ENCODE results near the gene TESK2. TPM values are rescaled to one million over a fixed set of nuclear protein-coding genes. Genes with fewer than 3 reads are reported as not detected.
A peak's percentile ranks its signal among the peaks of the same experiment; 100 is the strongest.

Gene TESK2
- total and polyA plus RNA-seq, 2 of the 13 experiments (the other 11 are each of a cell fraction or from before 2014, with no cell fraction given), result 5.5 to 9.6 TPM

GRCh38 chr1:45516465-45516864 is 25.5 kb upstream of the TESK2 start:
- intact Hi-C loops (cut with micrococcal nuclease; ENCODE audit: unreplicated experiment), result no loop called here
- FAIRE-seq, result no peak
- no peak overlapping the region; a peak in 1 of 6 replicates for H3K4me3 ChIP-seq (replicated peaks in 1 of 3; ENCODE audit: insufficient read depth in 1 of 3, low read depth in 2 of 3, low read length in 3 of 3)
- peak overlapping the region; percentile 18 for H3K27ac ChIP-seq (ENCODE audit: extremely low read length, insufficient read depth, low read length)
- no peak overlapping the region for H2AFZ ChIP-seq (ENCODE audit: low read length)
- peaks cover 63% of the 10 kb centered on the region for H3K79me2 ChIP-seq (ENCODE audit: insufficient read depth, low read length)
- in situ Hi-C loops (cut with HindIII; ENCODE audit: extremely low pct_ligation_motif_present, low pct_unique_long_range_greater_than_20kb), result no loop called here
- H3K36me3 ChIP-seq (replicated peaks in 1 of 2; ENCODE audit: control insufficient read depth in 1 of 2, insufficient read depth in 2 of 2, low read length in 2 of 2), result peaks cover 23 to 63% of the 10 kb centered on the region in 2 experiments
- H3K4me1 ChIP-seq (ENCODE audit: insufficient read depth, low read length), result peaks cover 62% of the 10 kb centered on the region
- H3K9me3 ChIP-seq (ENCODE audit: low read length), result no peaks in the 10 kb centered on the region
- H3K27me3 ChIP-seq (ENCODE audit: control insufficient read depth in 1 of 2, insufficient read depth in 2 of 2, low read length in 2 of 2), result no peaks in the 10 kb centered on the region; a peak in 1 of 5 replicates
- peaks cover 66% of the 10 kb centered on the region for H4K20me1 ChIP-seq (ENCODE audit: insufficient read depth, low read length)
- BruUV-seq (replicated peaks), result no TSS peak
- no peak for TF ChIP-seq PAX8 (CRISPR knock-in tag; IDR thresholded peaks at IDR 0.05; ENCODE audit: borderline replicate concordance)
- no peak for TF ChIP-seq ZNF567 (CRISPR knock-in tag; IDR thresholded peaks at IDR 0.05; ENCODE audit: borderline replicate concordance)
- no peak for TF ChIP-seq THAP11 (CRISPR knock-in tag; IDR thresholded peaks at IDR 0.05)
- TF ChIP-seq POLR2G (IDR thresholded peaks at IDR 0.05; ENCODE audit: low read depth, low read length), result 0 out of 2 replicates have a peak, but pooled peaks have one; percentile 27
- ChIA-PET CTCF (ENCODE audit: low intra/inter-chr PET ratio, low total read pairs) (no interaction called here), POLR2A (interaction anchor here (1.1 to 13.3 kb wide), 5 partner anchors 8 to 177 kb away, joined by 3 to 690 read pairs (median 6); partner anchors contain the start of genes AKR1A1, CCDC163, MMACHC and TOE1)
- no peak for DNase-seq (ENCODE audit: low spot score)
- WGBS (ENCODE audit: low lambda C conversion rate), result 94% methylated on average over 4 of the region's 4 CpGs
- no peak for ATAC-seq
- H3K9ac ChIP-seq (ENCODE audit: insufficient read depth, low read depth, low read length), result no peak overlapping the region
- H3K4me2 ChIP-seq (ENCODE audit: low read depth, low read length), result peak overlapping the region; percentile 43; the same call in 1 of the 2 replicates

DNA sequence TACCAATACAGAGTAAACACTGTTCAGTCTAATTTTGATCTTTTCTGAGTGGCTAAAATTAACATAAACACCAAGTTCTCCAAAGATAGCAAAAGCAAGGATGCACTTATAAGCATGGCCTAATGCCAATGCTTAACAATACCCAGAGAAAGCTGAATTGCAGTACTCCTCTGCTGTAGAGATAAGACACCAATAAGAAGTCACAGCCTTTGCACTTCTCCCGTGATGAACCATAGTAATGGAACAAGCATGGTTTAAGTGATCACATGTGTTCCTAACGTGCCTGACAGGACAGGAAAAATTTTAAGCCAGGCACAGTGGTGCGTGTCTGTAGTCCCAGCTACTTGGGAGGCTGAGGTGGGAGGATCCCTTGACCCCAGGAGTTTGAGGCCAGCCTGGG is 25.1 kb upstream of the TESK2 start:
- H3K27me3 ChIP-seq (ENCODE audit: control insufficient read depth in 1 of 2, insufficient read depth in 2 of 2, low read length in 2 of 2), result no peaks in the 10 kb centered on the region; a peak in 1 of 5 replicates
- no peaks in the 10 kb centered on the region for H3K9me3 ChIP-seq (ENCODE audit: low read length)
- peaks cover 61% of the 10 kb centered on the region for H4K20me1 ChIP-seq (ENCODE audit: insufficient read depth, low read length)
- no peak overlapping the region for H2AFZ ChIP-seq (ENCODE audit: low read length)
- peaks cover 25 to 67% of the 10 kb centered on the region in 2 experiments for H3K36me3 ChIP-seq (replicated peaks in 1 of 2; ENCODE audit: control insufficient read depth in 1 of 2, insufficient read depth in 2 of 2, low read length in 2 of 2)
- intact Hi-C loops (cut with micrococcal nuclease; ENCODE audit: unreplicated experiment), result no loop called here
- H3K4me1 ChIP-seq (ENCODE audit: insufficient read depth, low read length), result peaks cover 62% of the 10 kb centered on the region
- H3K27ac ChIP-seq (ENCODE audit: extremely low read length, insufficient read depth, low read length), result no peak overlapping the region
- H3K4me2 ChIP-seq (ENCODE audit: low read depth, low read length), result no peak overlapping the region
- peaks cover 59% of the 10 kb centered on the region for H3K79me2 ChIP-seq (ENCODE audit: insufficient read depth, low read length)
- DNase-seq (ENCODE audit: low spot score) (no peak), FAIRE-seq (no peak), ATAC-seq (no peak)
- BruUV-seq (replicated peaks), result no TSS peak
- no peak overlapping the region for H3K9ac ChIP-seq (ENCODE audit: insufficient read depth, low read depth, low read length)
- CTCF ChIA-PET (ENCODE audit: low intra/inter-chr PET ratio, low total read pairs), result no interaction called here
- WGBS (ENCODE audit: low lambda C conversion rate), result 73% methylated on average over 3 of the region's 3 CpGs
- POLR2A ChIA-PET, result interaction anchor here (1.5 to 13.3 kb wide), 4 partner anchors 8 to 52 kb away, joined by 5 to 690 read pairs (median 7); partner anchors contain the start of gene AKR1A1
- in situ Hi-C loops (cut with HindIII; ENCODE audit: extremely low pct_ligation_motif_present, low pct_unique_long_range_greater_than_20kb), result no loop called here
- no peak overlapping the region for H3K4me3 ChIP-seq (replicated peaks in 1 of 3; ENCODE audit: insufficient read depth in 1 of 3, low read depth in 2 of 3, low read length in 3 of 3)
- no peak for TF ChIP-seq BATF2 (CRISPR knock-in tag; IDR thresholded peaks at IDR 0.05)
- TF ChIP-seq RBFOX2 (IDR thresholded peaks at IDR 0.05; ENCODE audit: low read depth, low read length), result 0 out of 2 replicates have a peak, but pooled peaks have one; percentile 33
- no peak for TF ChIP-seq GTF3A (CRISPR knock-in tag; conservative IDR thresholded peaks at IDR 0.05)
- no peak for TF ChIP-seq ZNF761 (CRISPR knock-in tag; conservative IDR thresholded peaks at IDR 0.05)
- TF ChIP-seq, protein P1, sequence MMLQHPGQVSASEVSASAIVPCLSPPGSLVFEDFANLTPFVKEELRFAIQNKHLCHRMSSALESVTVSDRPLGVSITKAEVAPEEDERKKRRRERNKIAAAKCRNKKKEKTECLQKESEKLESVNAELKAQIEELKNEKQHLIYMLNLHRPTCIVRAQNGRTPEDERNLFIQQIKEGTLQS (CRISPR knock-in tag; IDR thresholded peaks at IDR 0.05), result no peak
- TF ChIP-seq, protein P2, sequence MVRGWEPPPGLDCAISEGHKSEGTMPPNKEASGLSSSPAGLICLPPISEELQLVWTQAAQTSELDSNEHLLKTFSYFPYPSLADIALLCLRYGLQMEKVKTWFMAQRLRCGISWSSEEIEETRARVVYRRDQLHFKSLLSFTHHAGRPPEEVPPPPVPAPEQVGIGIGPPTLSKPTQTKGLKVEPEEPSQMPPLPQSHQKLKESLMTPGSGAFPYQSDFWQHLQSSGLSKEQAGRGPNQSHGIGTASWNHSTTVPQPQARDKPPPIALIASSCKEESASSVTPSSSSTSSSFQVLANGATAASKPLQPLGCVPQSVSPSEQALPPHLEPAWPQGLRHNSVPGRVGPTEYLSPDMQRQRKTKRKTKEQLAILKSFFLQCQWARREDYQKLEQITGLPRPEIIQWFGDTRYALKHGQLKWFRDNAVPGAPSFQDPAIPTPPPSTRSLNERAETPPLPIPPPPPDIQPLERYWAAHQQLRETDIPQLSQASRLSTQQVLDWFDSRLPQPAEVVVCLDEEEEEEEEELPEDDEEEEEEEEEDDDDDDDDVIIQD (CRISPR knock-in tag; IDR thresholded peaks at IDR 0.05; ENCODE audit: low read depth), result no peak
- no peak for TF ChIP-seq MAFG (CRISPR knock-in tag; IDR thresholded peaks at IDR 0.05)
- TF ChIP-seq, protein P3, sequence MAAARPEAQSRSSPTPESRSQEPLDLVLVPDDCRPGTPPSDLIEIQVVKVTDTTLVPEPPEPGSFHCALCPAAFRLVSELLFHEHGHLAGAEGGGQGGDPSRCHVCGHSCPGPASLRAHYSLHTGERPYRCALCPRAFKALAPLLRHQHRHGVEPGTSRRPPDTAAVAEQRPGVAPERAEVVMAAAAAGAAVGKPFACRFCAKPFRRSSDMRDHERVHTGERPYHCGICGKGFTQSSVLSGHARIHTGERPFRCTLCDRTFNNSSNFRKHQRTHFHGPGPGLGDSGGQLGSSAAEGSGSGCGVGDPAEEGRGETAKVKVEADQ (CRISPR knock-in tag; IDR thresholded peaks at IDR 0.05; ENCODE audit: borderline replicate concordance), result no peak
- TF ChIP-seq PLRG1 (conservative IDR thresholded peaks at IDR 0.05), result no peak
- 0 out of 4 replicates have a peak, but pooled peaks of 1 of the 2 experiments have one; percentile 26 for TF ChIP-seq POLR2A (IDR thresholded peaks at IDR 0.05; ENCODE audit: insufficient read depth in 1 of 2, low read depth in 2 of 2, low read length in 2 of 2)
- no peak for TF ChIP-seq ZNF251 (CRISPR knock-in tag; IDR thresholded peaks at IDR 0.05)
